Activated naive CD4-positive, alpha-beta T cell treated with anti-CD3 and anti-CD28 coated beads, Interleukin-2, amount 50 U/mL, for 24 hours (primary cell): ENCODE results near the gene PIK3C2B.
"Not testable (repeated sequence)": the region's sequence is repeated elsewhere in the genome, so short reads cannot be mapped to it uniquely, and the experiment has no call there.

Experiments used
- H3K27ac Mint-ChIP-seq: one replicate; pipeline ENCODE4 v1.8.0; 2021; ENCODE audit warnings: mild to moderate bottlenecking, mixed read lengths
- H3K27me3 Mint-ChIP-seq: one replicate; pipeline ENCODE4 v1.8.0; 2021; ENCODE audit warnings: mixed read lengths
- H3K36me3 Mint-ChIP-seq: one replicate; pipeline ENCODE4 v1.8.0; 2021; ENCODE audit warnings: mixed read lengths
- H3K4me1 Mint-ChIP-seq: one replicate; pipeline ENCODE4 v1.8.0; 2021; ENCODE audit warnings: mixed read lengths
- H3K4me3 Mint-ChIP-seq: one replicate; pipeline ENCODE4 v1.8.0; 2021; ENCODE audit warnings: mild to moderate bottlenecking, mixed read lengths
- H3K9me3 Mint-ChIP-seq: one replicate; pipeline ENCODE4 v1.8.0; 2021; ENCODE audit warnings: mixed read lengths

The PIK3C2B gene

DNA sequence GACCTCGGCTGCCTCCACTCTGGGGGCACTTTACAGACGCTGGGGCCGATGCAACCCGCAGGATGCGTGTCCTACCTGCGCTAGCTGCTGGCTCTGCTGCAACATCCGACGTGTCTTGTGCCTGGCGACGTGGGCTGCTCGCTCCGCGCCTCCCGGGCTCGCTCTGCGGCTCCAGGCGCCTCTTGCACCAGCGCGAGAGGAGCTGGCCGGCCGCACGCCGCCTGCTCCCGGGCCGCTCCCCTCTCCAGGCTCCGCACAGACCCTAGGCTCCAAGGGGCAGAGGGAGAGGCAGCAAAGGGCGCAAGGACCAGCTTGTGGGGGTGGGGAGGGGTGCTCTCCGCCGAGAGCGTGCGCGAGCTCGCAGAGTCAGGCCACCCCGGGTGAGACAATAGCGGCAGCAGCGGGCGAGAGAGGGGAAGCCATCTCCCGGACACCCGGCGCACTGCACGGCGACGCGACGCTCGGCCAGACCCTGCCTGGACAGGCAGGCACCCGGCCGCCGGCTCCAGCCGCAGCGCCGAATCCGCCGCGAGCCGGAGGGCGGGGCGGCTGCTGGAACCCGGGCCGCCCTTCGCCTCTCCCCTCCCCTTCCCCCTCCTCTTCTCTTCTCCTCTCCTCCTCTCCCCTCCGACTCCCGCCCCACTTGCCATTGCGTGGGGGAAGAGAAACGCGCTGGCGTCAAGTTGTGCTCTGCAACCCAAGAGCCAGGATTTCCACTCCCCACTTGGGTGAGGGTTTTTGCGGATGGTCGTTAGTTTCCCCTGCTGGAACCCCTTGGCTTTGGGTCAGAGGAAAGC, at the start of gene PIK3C2B:
TSS of gene PIK3C2B (minus strand) at position 525 of the 797 bp plus-strand sequence. CDS start 25,003 bp downstream, outside the sequence.
- peaks cover 58% of the 10 kb centered on the region for H3K4me1 Mint-ChIP-seq

DNA sequence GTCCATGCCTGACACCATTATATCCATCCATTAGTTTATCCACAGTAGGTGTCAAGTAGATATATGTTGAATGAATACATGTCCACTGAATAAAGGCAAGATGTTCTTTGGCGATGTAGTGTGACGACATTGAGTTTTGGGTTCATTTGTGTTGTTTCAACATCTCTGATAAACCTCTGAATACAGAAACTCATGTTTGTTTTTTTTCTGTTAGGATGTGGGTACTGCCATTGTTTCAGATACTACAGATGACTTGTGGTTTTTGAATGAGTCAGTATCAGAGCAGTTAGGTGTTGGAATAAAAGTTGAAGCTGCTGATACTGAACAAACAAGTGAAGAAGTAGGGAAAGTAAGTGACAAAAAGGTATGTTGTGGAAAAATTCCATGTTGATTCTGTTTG, 49.7 kb upstream of the PIK3C2B start:
- Mint-ChIP-seq H3K36me3 (peaks cover 55% of the 10 kb centered on the region), H3K27me3 (no peaks in the 10 kb centered on the region), H3K4me1 (peaks cover 66% of the 10 kb centered on the region), H3K9me3 (peaks cover 7% of the 10 kb centered on the region), H3K4me3 (peak overlapping the region; percentile 40), H3K27ac (peak overlapping the region; percentile 68)

More for the DNA sequence above, at the start of gene PIK3C2B:
- H3K36me3 Mint-ChIP-seq = no peaks in the 10 kb centered on the region
- no peaks in the 10 kb centered on the region for H3K27me3 Mint-ChIP-seq
- H3K4me3 Mint-ChIP-seq = peak within 1 kb of the TSS; percentile 90
- H3K9me3 Mint-ChIP-seq = no peaks in the 10 kb centered on the region
- peak within 1 kb of the TSS; percentile 81 for H3K27ac Mint-ChIP-seq

- H3K27ac Mint-ChIP-seq = peak overlapping the region; percentile 87
- no peaks in the 10 kb centered on the region for H3K27me3 Mint-ChIP-seq
- peaks cover 45% of the 10 kb centered on the region for H3K36me3 Mint-ChIP-seq
- peaks cover 7% of the 10 kb centered on the region for H3K9me3 Mint-ChIP-seq
- H3K4me1 Mint-ChIP-seq = peaks cover 59% of the 10 kb centered on the region
- H3K4me3 Mint-ChIP-seq = no peak overlapping the region
Measured at GRCh38 chr1:204541626-204542025, 47.0 kb upstream of the PIK3C2B start.

DNA sequence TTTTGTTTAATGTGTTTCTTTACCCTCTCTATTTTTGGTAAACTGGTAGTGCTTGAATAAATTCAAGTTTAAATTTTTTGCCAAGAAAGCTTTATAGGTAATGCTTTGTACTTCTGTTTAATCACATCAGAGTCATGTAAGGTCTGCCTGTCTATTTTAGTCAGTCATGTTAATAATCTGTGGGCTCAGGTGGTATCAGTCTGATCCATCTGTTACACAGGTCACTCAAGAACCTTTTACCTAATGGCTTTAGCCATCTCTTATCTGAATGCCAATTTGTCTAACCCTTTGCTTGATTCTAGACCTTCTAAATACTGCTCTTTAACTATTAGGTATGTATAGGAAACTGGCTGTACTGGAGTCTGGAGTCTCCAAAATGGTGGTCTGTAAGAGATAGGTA, 38.2 kb upstream of the PIK3C2B start:
- Mint-ChIP-seq H3K9me3 (no peaks in the 10 kb centered on the region), H3K27me3 (no peaks in the 10 kb centered on the region), H3K4me1 (peaks cover 32% of the 10 kb centered on the region), H3K36me3 (peaks cover 16% of the 10 kb centered on the region), H3K4me3 (no peak overlapping the region), H3K27ac (peak overlapping the region; percentile 13)

DNA sequence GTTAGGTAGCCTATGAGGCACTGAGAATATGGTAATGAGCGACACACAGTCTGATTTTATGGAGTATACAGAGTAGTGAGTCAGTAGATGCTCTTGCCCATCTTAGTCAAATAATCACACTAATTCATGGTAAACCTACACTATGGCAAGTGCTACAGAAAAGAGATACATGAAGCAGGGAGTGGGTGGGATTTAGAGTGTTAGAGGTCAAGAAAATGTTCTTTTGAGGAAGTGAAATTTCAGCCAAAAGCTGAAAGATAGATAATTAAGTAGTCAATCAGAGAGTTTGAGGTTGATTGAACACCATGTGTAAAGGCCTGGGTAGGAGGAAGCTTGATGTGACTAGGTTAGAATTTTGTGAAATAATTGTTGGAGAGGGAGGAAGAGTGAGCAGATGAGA, 36.3 kb upstream of the PIK3C2B start:
- Mint-ChIP-seq H3K4me1 (peaks cover 32% of the 10 kb centered on the region), H3K27ac (peak overlapping the region; percentile 10)

GRCh38 chr1:204529371-204529895, 34.8 kb upstream of the PIK3C2B start:
- H3K27me3 Mint-ChIP-seq = no peaks in the 10 kb centered on the region
- H3K36me3 Mint-ChIP-seq = peaks cover 16% of the 10 kb centered on the region
- H3K4me3 Mint-ChIP-seq = no peak overlapping the region
- peaks cover 4% of the 10 kb centered on the region for H3K9me3 Mint-ChIP-seq
- H3K27ac Mint-ChIP-seq = no peak overlapping the region
- peaks cover 43% of the 10 kb centered on the region for H3K4me1 Mint-ChIP-seq

More for the DNA sequence above, 36.3 kb upstream of the PIK3C2B start:
- Mint-ChIP-seq H3K4me3 (no peak overlapping the region), H3K9me3 (no peaks in the 10 kb centered on the region), H3K27me3 (no peaks in the 10 kb centered on the region), H3K36me3 (peaks cover 10% of the 10 kb centered on the region)

- no peaks in the 10 kb centered on the region for H3K27me3 Mint-ChIP-seq
- H3K4me1 Mint-ChIP-seq = peaks cover 44% of the 10 kb centered on the region
- H3K36me3 Mint-ChIP-seq = peaks cover 19% of the 10 kb centered on the region
- no peak overlapping the region for H3K27ac Mint-ChIP-seq
- no peak overlapping the region for H3K4me3 Mint-ChIP-seq
- H3K9me3 Mint-ChIP-seq = peaks cover 4% of the 10 kb centered on the region
Measured at GRCh38 chr1:204528677-204529076, 34.1 kb upstream of the PIK3C2B start.

DNA sequence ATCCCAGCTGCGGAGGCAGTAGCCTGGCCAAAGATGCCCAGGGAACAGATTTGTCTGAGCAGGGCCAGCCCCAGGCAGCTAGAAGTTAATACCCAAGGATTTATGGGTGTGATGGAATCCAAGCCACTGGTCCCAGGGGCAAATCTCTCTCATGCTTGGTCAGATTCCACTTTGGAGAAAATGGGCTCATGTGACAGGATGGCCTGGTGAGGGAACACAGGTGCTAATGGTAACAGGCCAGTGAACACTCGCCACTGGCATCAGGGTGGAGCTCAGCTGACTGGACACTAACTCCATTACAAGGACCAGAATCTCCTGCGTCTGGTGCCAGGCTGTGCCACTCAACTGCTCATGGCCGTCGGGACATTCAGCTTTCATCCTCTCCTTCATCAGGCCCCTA, 33.6 kb upstream of the PIK3C2B start:
- Mint-ChIP-seq H3K27me3 (no peaks in the 10 kb centered on the region), H3K4me3 (no peak overlapping the region), H3K4me1 (peaks cover 45% of the 10 kb centered on the region), H3K36me3 (peaks cover 22% of the 10 kb centered on the region), H3K27ac (no peak overlapping the region), H3K9me3 (peaks cover 4% of the 10 kb centered on the region)

DNA sequence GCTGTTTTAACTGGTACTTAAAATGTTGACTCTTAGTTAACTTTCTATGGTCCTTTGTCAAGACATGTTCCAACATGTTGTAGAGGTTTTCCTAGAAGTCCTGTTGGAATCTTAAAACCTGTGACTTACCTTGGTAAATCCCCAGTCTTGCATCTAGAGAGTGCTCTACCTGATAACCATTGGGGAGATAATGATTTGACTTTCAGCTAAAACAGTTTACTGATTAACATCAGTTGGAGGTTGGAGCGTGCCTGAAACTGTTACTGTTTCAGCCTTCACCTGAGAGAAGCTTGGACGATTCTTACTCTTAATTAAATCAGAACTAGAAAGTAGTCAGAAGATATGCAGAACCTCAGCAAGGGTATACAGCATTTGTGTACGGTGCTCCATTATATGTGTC, 30.4 kb upstream of the PIK3C2B start:
- peaks cover 21% of the 10 kb centered on the region for H3K36me3 Mint-ChIP-seq
- peak overlapping the region; percentile 36 for H3K4me3 Mint-ChIP-seq
- peak overlapping the region; percentile 93 for H3K27ac Mint-ChIP-seq
- no peaks in the 10 kb centered on the region for H3K27me3 Mint-ChIP-seq
- peaks cover 54% of the 10 kb centered on the region for H3K4me1 Mint-ChIP-seq
- H3K9me3 Mint-ChIP-seq = peaks cover 4% of the 10 kb centered on the region

DNA sequence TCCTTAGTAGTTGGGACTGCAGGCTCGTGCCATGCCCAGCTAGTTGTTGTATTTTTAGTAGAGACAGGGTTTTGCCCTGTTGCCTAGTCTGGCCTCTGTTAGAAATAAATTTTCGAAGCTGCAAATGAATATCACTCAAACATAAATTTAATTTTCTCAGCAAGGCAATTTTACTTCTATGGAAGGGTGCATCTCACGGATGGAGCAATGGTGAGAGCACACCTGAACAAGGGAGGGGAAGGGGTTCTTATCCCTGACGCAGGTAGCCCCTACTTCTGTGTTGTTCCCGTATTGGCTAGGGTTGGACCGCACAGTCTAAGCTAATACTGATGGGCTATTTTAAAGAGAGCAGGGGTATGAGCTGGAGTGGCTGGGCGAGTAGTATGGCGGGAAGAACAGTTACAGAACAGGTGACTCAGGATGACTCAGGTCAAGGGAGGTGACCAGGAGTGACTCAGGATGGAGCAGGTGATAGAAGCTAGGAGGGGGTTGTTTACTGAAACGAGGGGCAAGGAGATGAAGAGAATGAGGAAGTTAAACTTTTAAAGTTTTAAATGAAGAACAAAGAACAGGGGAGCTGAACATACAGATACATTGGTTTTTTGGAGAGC, 29.1 kb upstream of the PIK3C2B start:
- no peaks in the 10 kb centered on the region for H3K27me3 Mint-ChIP-seq
- peaks cover 4% of the 10 kb centered on the region for H3K9me3 Mint-ChIP-seq
- peak overlapping the region; percentile 81 for H3K27ac Mint-ChIP-seq
- H3K4me1 Mint-ChIP-seq = peaks cover 67% of the 10 kb centered on the region
- H3K4me3 Mint-ChIP-seq = peak overlapping the region; percentile 27
- H3K36me3 Mint-ChIP-seq = peaks cover 24% of the 10 kb centered on the region

DNA sequence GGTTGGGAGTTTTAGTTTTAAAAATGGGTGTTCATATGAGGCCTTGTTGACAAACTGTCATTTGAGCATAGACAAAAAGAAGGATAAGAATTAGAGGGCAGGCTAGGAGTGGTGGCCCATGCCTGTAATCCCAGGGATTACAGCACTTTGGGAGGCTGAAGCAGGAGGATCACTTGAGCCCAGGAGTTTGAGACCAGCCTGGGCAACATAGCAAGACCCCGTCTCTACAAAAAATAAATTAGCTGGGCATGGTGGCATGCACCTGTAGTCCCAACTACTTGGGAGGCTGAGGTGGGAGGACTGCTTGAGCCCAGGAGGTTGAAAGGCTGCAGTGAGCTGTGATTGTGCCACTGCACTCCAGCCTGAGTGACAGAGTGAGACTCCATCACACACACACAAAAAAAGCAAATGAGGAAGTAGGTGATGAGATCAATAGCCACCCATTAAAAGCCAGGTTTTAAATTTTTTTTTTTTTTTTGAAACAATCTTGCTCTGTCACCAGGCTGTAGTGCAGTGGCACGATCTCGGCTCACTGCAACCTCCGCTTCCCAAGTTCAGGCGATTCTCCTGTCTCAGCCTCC, 27.4 kb upstream of the PIK3C2B start:
- not testable (repeated sequence) for H3K27me3 Mint-ChIP-seq, H3K27ac Mint-ChIP-seq
- H3K36me3 Mint-ChIP-seq = peaks cover 28% of the 10 kb centered on the region

GRCh38 chr1:204520834-204521709, 26.5 kb upstream of the PIK3C2B start:
- Mint-ChIP-seq H3K4me3 (peak overlapping the region; percentile 77), H3K4me1 (peaks cover 77% of the 10 kb centered on the region), H3K9me3 (peaks cover 4% of the 10 kb centered on the region), H3K27ac (peak overlapping the region; percentile 90), H3K27me3 (no peaks in the 10 kb centered on the region), H3K36me3 (peaks cover 30% of the 10 kb centered on the region)

More for the DNA sequence above, 27.4 kb upstream of the PIK3C2B start:
- Mint-ChIP-seq H3K4me1 (peaks cover 82% of the 10 kb centered on the region), H3K4me3 (peak overlapping the region; percentile 43)
- not testable (repeated sequence) for H3K9me3 Mint-ChIP-seq

GRCh38 chr1:204517382-204517781, 22.8 kb upstream of the PIK3C2B start:
- not testable (repeated sequence) for H3K27ac Mint-ChIP-seq, H3K9me3 Mint-ChIP-seq, H3K4me3 Mint-ChIP-seq, H3K27me3 Mint-ChIP-seq
- peaks cover 17% of the 10 kb centered on the region for H3K36me3 Mint-ChIP-seq
- peaks cover 70% of the 10 kb centered on the region for H3K4me1 Mint-ChIP-seq

DNA sequence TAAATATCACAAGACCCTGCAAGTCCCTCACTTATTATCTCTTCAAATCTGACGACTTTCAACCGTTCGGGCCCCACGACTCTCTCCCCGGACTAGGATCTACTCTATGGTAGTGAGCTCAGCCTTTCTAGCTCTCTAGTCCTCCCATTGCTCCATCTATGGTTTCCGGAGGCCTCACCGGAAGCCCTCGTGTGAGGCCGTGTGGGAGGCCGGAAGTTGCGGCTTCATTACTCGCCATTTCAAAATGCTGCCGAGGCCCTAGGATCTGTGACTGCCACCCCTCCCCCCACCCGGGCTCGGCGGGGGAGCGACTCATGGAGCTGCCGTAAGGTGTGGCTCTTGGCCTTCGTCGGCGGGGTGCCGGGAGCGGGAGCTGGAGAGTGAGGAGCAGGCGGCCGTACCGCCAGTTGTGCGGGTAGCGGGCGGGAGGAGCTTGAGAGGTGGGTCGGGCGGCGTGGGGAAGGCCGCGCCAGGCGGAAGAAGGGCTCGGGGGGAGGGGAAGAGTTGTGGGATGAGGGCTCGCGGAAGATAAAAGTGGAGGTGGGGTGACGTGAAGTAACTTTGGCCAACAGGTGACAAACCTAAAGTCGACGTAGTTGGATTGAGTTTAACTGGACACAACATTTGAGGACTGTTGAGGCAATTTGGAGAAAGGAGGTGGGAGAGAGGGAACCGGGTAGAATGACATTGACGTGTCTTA, 21.7 kb upstream of the PIK3C2B start, which contains the start of gene MDM4:
TSS of gene MDM4 (plus strand) at position 227 of the 700 bp plus-strand sequence. CDS start 9,113 bp downstream, outside the sequence.
- Mint-ChIP-seq H3K4me1 (peaks cover 64% of the 10 kb centered on the region), H3K9me3 (no peaks in the 10 kb centered on the region), H3K4me3 (no peak within 1 kb of the TSS), H3K36me3 (peaks cover 14% of the 10 kb centered on the region), H3K27me3 (no peaks in the 10 kb centered on the region), H3K27ac (no peak within 1 kb of the TSS)
